GM12892 (cell line): ENCODE data around the gene CNTNAP2.

Experiments
- POLR2AphosphoS5 ChIP-seq: IDR thresholded peaks from 2 replicates; pipeline ENCODE4 v1.6.1; 2011; ENCODE audit warnings: low read depth, low read length, control low read depth
- TAF1 ChIP-seq: IDR thresholded peaks from 2 replicates; pipeline ENCODE4 v1.6.1; 2011; ENCODE audit warnings: low read depth, mild to moderate bottlenecking, control low read depth, low read length, borderline replicate concordance

DNA sequence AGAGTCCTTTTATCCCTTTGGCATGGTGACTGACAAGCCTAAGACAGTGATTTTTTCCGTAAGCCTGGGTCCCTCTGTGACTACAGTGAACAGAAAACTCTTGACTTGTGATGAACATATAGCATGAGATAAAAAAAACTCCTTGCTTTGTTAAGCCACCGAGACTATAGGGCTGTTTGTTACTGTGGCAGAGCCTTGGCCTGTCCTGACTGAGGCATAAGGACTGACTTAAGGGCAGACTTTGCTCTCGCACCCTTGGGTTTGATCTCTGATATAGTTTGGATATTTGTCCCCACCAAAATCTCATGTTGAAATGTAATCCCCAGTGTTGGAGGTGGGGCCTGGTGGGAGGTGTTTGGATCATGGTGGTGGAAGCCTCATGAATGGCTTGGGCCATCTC lies 2157.5 kb downstream of the CNTNAP2 start:
- TF ChIP-seq POLR2AphosphoS5 = no peak
- no peak for TF ChIP-seq TAF1
